Subcutaneous adipose tissue (tissue), 4 donors: ENCODE results near the gene SH3RF1. TPM values are rescaled to one million over a fixed set of nuclear protein-coding genes. Genes with fewer than 3 reads are reported as not detected.

Experiments
- total RNA-seq, 4 donors: library from RNA; depleted of rRNA; stranded (reverse); fragments of >200 nt; gene quantifications; one replicate each; pipeline ENCODE4 v1.1.0, GENCODE V29; 2016
- TF ChIP-seq, protein P1 (sequence below): fragments of 450-650 bp; IDR thresholded peaks from one replicate; pipeline ENCODE4 v1.5.1; 2016; ENCODE audit warnings: low read depth, mild to moderate bottlenecking, control low read depth, antibody characterized with exemption, moderate library complexity

The SH3RF1 gene
- total RNA-seq, 4 donors from 2014 or later: 12.9 to 36.9 (median 20.8) TPM

DNA sequence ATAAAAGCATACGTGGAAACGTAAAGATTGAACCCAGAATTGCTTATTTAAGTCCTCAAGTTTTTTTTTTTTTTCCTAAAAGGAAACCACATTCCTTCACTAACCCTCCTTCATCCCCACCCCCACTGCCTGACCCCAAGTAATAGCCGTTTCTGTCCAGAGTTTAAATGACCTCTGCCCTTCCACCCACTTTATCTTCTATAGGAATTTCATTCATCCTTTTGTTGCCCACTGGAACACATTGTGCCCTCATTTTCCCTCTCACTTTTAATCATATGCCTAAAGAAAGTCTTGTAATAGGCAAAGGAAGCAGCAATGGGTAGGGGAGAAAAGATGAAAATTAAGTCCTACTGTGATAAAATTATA lies 62.7 kb downstream of the SH3RF1 start:
- TF ChIP-seq, protein P1, sequence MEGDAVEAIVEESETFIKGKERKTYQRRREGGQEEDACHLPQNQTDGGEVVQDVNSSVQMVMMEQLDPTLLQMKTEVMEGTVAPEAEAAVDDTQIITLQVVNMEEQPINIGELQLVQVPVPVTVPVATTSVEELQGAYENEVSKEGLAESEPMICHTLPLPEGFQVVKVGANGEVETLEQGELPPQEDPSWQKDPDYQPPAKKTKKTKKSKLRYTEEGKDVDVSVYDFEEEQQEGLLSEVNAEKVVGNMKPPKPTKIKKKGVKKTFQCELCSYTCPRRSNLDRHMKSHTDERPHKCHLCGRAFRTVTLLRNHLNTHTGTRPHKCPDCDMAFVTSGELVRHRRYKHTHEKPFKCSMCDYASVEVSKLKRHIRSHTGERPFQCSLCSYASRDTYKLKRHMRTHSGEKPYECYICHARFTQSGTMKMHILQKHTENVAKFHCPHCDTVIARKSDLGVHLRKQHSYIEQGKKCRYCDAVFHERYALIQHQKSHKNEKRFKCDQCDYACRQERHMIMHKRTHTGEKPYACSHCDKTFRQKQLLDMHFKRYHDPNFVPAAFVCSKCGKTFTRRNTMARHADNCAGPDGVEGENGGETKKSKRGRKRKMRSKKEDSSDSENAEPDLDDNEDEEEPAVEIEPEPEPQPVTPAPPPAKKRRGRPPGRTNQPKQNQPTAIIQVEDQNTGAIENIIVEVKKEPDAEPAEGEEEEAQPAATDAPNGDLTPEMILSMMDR: no peak

DNA sequence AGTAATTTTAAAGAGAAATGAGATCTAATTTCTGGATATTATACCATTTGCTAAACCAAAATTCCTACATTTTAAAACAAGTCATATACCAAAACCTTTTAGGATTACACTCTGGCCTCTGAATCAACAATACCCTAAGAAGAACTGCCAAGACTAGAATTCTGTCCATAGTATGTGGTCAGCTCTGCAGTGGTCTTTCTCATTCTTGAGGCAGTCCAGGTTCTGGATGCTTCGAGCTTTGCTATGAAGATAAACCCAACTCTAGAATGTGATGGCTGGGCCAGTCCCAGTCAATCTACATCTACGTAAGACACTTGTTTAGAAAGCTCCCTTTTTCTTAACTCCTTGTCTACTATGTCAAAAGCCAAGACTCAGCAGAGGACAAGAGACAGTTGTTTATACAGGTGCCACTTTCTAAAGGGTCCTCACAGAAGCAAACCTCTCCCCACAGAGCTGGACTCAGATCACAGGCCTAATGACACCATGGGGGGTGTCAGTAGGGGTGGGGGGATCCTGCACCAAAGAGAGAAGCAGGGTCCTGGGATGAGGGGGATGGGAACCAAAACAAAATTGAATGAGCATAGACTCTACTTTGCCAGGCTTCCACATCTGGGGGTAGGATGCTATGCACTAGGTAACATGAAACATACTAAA lies 63.2 kb downstream of the SH3RF1 start:
- TF ChIP-seq, protein P1: no peak

DNA sequence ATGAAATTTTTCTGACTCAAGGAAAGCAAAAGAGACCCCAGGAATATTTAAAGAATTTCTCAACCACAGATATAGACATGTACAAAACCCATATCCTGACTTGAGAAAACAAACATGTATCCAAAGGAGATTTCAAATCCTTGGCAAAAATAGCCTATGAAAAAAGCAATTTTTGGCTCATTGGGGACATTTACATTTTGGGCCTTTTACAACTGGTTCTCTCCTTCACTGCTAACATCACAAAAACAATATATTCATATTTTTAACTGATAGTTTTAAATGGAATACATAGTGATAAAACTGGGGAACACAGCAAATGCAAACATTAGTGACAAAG lies 65.0 kb downstream of the SH3RF1 start:
- TF ChIP-seq, protein P1: no peak

DNA sequence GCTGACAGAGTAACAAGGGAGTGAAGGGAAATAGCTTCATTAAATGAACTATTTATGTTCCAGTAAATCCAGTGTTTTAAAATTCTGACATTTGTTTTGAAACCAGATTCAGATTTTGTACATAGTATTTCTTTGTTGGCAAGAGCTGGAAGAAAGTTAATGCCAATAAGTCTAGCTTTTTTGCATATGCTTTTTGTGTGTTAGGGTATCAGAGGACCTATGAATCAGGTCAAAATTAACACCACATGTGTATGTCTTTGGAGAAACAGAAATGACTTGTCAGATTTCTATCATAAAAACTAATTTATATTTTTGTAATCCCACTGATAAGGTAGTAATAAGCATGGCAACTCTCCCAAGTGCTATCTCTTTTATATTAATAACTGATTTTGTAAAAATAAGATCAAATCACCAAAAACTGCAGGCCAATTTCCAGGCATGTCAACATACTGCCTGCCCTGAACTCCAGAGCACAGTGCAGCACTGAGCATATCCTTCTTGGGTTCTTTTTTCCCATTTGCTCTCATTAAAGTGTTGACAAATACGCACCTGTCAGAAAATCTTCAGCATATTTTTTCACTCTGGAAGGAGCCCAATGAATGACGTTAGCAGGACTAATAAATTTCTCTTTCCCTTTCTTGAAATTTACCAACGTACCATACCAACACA lies 65.5 kb downstream of the SH3RF1 start:
- TF ChIP-seq, protein P1: no peak

DNA sequence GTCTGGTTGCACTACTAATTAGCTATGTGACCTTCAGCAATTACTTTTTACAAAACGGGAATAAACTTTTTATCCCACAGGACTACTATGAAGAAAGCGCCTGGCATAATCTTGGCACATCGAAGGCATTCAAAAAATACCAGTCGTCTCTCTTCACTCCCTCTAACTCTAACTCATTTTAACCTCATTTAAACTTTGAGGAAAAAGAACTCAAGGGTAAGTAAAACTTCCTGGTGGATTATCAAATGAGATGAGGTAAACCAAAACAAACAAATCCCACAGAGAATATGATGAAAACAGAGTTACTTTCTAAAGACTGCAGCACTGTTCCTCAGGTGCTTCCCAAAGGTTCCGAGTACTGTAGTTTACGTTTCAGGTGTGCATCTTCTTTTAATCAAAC lies 66.9 kb downstream of the SH3RF1 start:
- TF ChIP-seq, protein P1: no peak

DNA sequence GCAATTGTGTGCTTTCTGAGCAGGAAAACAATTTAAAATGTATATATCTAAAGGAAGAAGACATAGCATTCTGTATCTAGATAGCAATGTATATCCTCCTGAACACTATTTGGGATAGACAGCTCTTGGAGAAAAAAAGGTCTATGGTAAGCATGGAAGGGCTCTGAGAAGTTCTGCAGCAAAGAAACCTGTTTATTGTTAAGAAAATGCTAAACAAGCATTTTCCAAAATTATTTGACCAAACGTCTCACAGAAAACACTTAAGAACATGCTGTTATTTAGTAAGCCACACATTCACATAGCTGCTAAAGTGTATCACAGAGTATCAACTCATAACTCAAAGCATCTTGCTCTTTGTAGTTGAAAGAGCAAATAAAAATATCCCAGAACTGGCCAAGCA lies 67.9 kb downstream of the SH3RF1 start:
- TF ChIP-seq, protein P1: no peak

DNA sequence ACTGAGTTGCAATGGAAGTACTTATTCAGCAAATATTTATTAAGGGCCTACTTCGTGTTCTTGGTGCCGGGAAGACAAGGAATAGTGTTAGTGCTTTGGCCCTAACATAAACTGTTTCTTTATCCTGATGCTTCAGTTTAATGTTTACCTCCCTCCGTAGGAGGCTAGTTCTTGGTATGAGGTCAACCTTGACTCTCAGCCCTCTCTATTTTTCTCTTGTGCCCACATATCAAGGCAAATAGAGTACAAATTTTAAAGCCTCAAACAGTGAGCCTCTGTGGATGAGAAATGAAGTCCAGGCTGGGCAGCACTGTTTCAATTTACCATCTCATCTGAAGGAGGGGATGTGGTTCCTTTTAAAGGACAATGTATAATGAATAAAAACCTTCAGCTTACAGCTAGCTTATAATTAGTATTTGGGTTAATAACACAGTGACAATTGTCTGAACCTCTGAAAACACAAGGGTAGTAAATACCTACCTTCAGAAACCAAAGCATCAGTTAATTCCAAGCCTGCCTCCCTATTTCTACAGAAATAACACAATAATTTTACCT lies 68.5 kb downstream of the SH3RF1 start:
- TF ChIP-seq, protein P1: no peak
